Liver (tissue), 9 donors: ENCODE results near the gene TTBK1. TPM values are rescaled to one million over a fixed set of nuclear protein-coding genes. Genes with fewer than 3 reads are reported as not detected.

Experiments
- DNase-seq: peaks from one replicate; pipeline ENCODE4 v3.0.0-alpha.2; 2017; ENCODE audit warnings: low spot score
- H3K27ac ChIP-seq, 2 donors: one replicate each; pipeline ENCODE4 v1.7.0; 2013; ENCODE audit warnings: inconsistent platforms in 2 of 2, low read length in 2 of 2, control low read depth in 1 of 2, low read depth in 1 of 2, mild to moderate bottlenecking in 1 of 2
- H3K27me3 ChIP-seq, 4 donors: one replicate each; pipeline versions ENCODE4 v1.6.1 to v1.7.0; 2013; ENCODE audit warnings: low read length in 3 of 4, inconsistent platforms in 1 of 4, mild to moderate bottlenecking in 1 of 4, moderate library complexity in 1 of 4; ENCODE audit not compliant: control insufficient read depth in 4 of 4, insufficient read depth in 4 of 4
- H3K36me3 ChIP-seq, 4 donors: one replicate each; pipeline versions ENCODE4 v1.6.1 to v1.7.0; 2013; ENCODE audit warnings: low read length in 3 of 4, mild to moderate bottlenecking in 3 of 4, low read depth in 1 of 4, moderate library complexity in 1 of 4; ENCODE audit not compliant: control insufficient read depth in 4 of 4, insufficient read depth in 3 of 4
- H3K4me1 ChIP-seq, 4 donors: one replicate each; pipeline versions ENCODE4 v1.6.1 to v1.7.0; 2013; ENCODE audit warnings: low read length in 3 of 4, mild to moderate bottlenecking in 3 of 4, moderate library complexity in 1 of 4; ENCODE audit not compliant: control insufficient read depth in 4 of 4, insufficient read depth in 4 of 4
- H3K4me3 ChIP-seq, 3 donors: one replicate each; pipeline versions ENCODE4 v1.6.1 to v1.7.0; 2013; ENCODE audit warnings: low read length in 3 of 3, control low read depth in 1 of 3, low read depth in 1 of 3, mild to moderate bottlenecking in 1 of 3
- H3K9ac ChIP-seq, 2 donors: one replicate each; pipeline ENCODE4 v1.7.0; 2013; ENCODE audit warnings: low read length in 2 of 2, mild to moderate bottlenecking in 2 of 2, moderate library complexity in 2 of 2, control low read depth in 1 of 2, low read depth in 1 of 2
- H3K9me3 ChIP-seq, 4 donors: one replicate each; pipeline versions ENCODE4 v1.6.1 to v1.7.0; 2013; ENCODE audit warnings: low read length in 3 of 4; ENCODE audit not compliant: control insufficient read depth in 4 of 4
- EGR1 ChIP-seq, 2 donors: IDR thresholded peaks; 2 replicates each; pipeline ENCODE4 v1.6.1; 2016 to 2018; ENCODE audit warnings: antibody characterized with exemption in 2 of 2, low read depth in 2 of 2
- FOXA1 ChIP-seq: IDR thresholded peaks from 2 replicates; pipeline ENCODE4 v1.6.1; 2016; ENCODE audit warnings: antibody characterized with exemption
- GABPA ChIP-seq, 2 donors: IDR thresholded peaks in 1 of 2; conservative IDR thresholded peaks in 1 of 2; 2 replicates each; pipeline ENCODE4 v1.6.1; 2016; ENCODE audit warnings: antibody characterized with exemption in 2 of 2, mild to moderate bottlenecking in 1 of 2, moderate library complexity in 1 of 2
- HNF4A ChIP-seq, 2 donors: conservative IDR thresholded peaks; 2 replicates each; pipeline ENCODE4 v1.6.1; 2016; ENCODE audit warnings: antibody characterized with exemption in 2 of 2, mild to moderate bottlenecking in 2 of 2
- HNF4G ChIP-seq: IDR thresholded peaks from 2 replicates; pipeline ENCODE4 v1.6.1; 2016; ENCODE audit warnings: antibody characterized with exemption
- JUND ChIP-seq, 2 donors: IDR thresholded peaks; 2 replicates each; pipeline ENCODE4 v1.6.1; 2016; ENCODE audit warnings: antibody characterized with exemption in 2 of 2
- NR2F2 ChIP-seq: IDR thresholded peaks from 2 replicates; pipeline ENCODE4 v1.6.1; 2016; ENCODE audit warnings: antibody characterized with exemption
- RAD21 ChIP-seq, 2 donors: IDR thresholded peaks; 2 replicates each; pipeline ENCODE4 v1.6.1; 2016; ENCODE audit warnings: antibody characterized with exemption in 2 of 2, mild to moderate bottlenecking in 2 of 2
- SP1 ChIP-seq: IDR thresholded peaks from 2 replicates; pipeline ENCODE4 v1.6.1; 2018; ENCODE audit warnings: antibody characterized with exemption, mild to moderate bottlenecking
- TAF1 ChIP-seq: conservative IDR thresholded peaks from 2 replicates; pipeline ENCODE4 v1.6.1; 2016; ENCODE audit warnings: antibody characterized with exemption, mild to moderate bottlenecking
- YY1 ChIP-seq: IDR thresholded peaks from 2 replicates; pipeline ENCODE4 v1.6.1; 2016; ENCODE audit warnings: antibody characterized with exemption, mild to moderate bottlenecking
- WGBS: extraction: QIAGEN DNeasy Blood & Tissue Kit; methylation state at CpG from one replicate; pipeline ENCODE4 v1.1.7; 2013; 5-methylcytosine and 5-hydroxymethylcytosine counted together
- polyA plus RNA-seq, 2 donors: library from polyadenylated mRNA; stranded (reverse) in 1 of 2; unstranded in 1 of 2; fragments of 200-250 nt in 1 of 2; fragments of >200 nt in 1 of 2; fragmentation: Nextera tagmentation in 1 of 2; extraction: Ambion mirVana in 1 of 2; gene quantifications; one replicate each; pipeline versions ENCODE4 v1.2.1 to v1.2.3, GENCODE V29; 2013 to 2015
- total RNA-seq, 2 donors: library from RNA; depleted of rRNA; stranded (reverse); fragments of >200 nt; gene quantifications; one replicate each; pipeline ENCODE4 v1.2.3, GENCODE V29; 2014
- TF ChIP-seq, protein P1 (sequence below): IDR thresholded peaks from 2 replicates; pipeline ENCODE4 v1.6.1; 2016; ENCODE audit warnings: antibody characterized with exemption, mild to moderate bottlenecking
- TF ChIP-seq, protein P2 (sequence below): IDR thresholded peaks from 2 replicates; pipeline ENCODE4 v1.6.1; 2016; ENCODE audit warnings: antibody characterized with exemption
- TF ChIP-seq, protein P3 (sequence below): IDR thresholded peaks from 2 replicates; pipeline ENCODE4 v1.6.1; 2016; ENCODE audit warnings: antibody characterized with exemption
- TF ChIP-seq, protein P4 (sequence below): fragments of 150-350 bp; IDR thresholded peaks from 2 replicates; pipeline ENCODE4 v1.5.1; 2017; ENCODE audit warnings: improper control_type of control experiment, low read depth, low read length; ENCODE audit not compliant: missing input control
- TF ChIP-seq, protein P5 (sequence below): IDR thresholded peaks from 2 replicates; pipeline ENCODE4 v1.6.1; 2016; ENCODE audit warnings: antibody characterized with exemption
- donor health status: healthy.
- donor health status: healthy.
- donor health status: healthy.
- donor health status: healthy.
- donor health status: healthy.

Gene TTBK1
- total and polyA plus RNA-seq, 4 donors, result 0.14 to 1.2 (median 0.44) TPM

DNA sequence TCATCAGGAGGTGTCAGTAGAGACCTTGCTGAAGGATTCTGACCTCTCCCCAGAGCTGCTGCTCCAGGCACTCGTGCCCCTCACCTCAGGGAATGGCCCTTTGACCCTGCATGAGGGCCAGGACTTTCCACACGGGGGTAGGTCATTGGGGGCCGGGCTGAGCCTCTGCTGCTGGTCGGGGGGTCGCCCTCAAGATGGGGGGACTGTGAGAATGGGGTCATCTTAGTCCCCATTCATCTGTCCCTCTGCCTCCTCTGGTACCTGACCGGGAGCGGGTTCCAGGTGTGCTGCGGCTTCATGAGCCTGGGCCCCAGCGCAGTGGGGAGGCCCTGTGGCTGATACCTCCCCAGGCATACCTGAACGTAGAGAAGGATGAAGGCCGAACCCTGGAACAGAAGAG, 29.9 kb upstream of the TTBK1 start (continued):
- TF ChIP-seq, protein P1, sequence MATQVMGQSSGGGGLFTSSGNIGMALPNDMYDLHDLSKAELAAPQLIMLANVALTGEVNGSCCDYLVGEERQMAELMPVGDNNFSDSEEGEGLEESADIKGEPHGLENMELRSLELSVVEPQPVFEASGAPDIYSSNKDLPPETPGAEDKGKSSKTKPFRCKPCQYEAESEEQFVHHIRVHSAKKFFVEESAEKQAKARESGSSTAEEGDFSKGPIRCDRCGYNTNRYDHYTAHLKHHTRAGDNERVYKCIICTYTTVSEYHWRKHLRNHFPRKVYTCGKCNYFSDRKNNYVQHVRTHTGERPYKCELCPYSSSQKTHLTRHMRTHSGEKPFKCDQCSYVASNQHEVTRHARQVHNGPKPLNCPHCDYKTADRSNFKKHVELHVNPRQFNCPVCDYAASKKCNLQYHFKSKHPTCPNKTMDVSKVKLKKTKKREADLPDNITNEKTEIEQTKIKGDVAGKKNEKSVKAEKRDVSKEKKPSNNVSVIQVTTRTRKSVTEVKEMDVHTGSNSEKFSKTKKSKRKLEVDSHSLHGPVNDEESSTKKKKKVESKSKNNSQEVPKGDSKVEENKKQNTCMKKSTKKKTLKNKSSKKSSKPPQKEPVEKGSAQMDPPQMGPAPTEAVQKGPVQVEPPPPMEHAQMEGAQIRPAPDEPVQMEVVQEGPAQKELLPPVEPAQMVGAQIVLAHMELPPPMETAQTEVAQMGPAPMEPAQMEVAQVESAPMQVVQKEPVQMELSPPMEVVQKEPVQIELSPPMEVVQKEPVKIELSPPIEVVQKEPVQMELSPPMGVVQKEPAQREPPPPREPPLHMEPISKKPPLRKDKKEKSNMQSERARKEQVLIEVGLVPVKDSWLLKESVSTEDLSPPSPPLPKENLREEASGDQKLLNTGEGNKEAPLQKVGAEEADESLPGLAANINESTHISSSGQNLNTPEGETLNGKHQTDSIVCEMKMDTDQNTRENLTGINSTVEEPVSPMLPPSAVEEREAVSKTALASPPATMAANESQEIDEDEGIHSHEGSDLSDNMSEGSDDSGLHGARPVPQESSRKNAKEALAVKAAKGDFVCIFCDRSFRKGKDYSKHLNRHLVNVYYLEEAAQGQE, result no peak

DNA sequence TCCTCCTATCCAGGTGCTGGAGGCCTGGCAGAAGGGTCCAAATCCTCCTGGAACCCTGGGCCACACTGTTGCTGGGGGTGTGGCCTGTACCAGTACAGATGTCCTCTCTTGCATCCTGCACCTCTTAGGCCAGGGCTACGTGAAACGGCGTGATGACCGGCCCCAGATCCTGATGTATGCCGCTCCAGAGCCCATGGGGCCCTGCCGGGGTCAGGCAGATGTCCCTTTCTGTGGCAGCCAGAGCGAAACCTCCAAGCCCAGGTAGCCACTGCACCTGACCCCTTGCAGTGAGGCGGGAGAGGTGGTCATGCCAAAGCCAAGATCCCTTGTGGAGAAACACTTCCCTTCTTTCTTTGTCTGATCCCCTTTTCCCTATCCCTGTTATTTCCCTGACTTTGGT, 28.2 kb upstream of the TTBK1 start:
- no peaks in the 10 kb centered on the region for H3K4me1 ChIP-seq
- no peak overlapping the region for H3K4me3 ChIP-seq
- no peaks in the 10 kb centered on the region for H3K9me3 ChIP-seq
- no peak for DNase-seq
- 97% methylated on average over 8 of the region's 8 CpGs for WGBS
- H3K9ac ChIP-seq, result no peak overlapping the region
- TF ChIP-seq, protein P2, sequence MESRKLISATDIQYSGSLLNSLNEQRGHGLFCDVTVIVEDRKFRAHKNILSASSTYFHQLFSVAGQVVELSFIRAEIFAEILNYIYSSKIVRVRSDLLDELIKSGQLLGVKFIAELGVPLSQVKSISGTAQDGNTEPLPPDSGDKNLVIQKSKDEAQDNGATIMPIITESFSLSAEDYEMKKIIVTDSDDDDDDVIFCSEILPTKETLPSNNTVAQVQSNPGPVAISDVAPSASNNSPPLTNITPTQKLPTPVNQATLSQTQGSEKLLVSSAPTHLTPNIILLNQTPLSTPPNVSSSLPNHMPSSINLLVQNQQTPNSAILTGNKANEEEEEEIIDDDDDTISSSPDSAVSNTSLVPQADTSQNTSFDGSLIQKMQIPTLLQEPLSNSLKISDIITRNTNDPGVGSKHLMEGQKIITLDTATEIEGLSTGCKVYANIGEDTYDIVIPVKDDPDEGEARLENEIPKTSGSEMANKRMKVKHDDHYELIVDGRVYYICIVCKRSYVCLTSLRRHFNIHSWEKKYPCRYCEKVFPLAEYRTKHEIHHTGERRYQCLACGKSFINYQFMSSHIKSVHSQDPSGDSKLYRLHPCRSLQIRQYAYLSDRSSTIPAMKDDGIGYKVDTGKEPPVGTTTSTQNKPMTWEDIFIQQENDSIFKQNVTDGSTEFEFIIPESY, result no peak
- no peak for TF ChIP-seq JUND (IDR thresholded peaks at IDR 0.05)
- no peak for TF ChIP-seq FOXA1
- no peak for TF ChIP-seq SP1
- no peak for TF ChIP-seq EGR1 (IDR thresholded peaks at IDR 0.05; ENCODE audit: low read depth in 2 of 2)
- no peak for TF ChIP-seq TAF1
- TF ChIP-seq, protein P3, sequence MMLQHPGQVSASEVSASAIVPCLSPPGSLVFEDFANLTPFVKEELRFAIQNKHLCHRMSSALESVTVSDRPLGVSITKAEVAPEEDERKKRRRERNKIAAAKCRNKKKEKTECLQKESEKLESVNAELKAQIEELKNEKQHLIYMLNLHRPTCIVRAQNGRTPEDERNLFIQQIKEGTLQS, result no peak
- TF ChIP-seq HNF4A (conservative IDR thresholded peaks at IDR 0.05), result no peak
- no peak for TF ChIP-seq NR2F2
- no peak for TF ChIP-seq HNF4G
- TF ChIP-seq GABPA (IDR thresholded peaks at IDR 0.05 in 1 of 2, conservative IDR thresholded peaks at IDR 0.05 in 1 of 2), result no peak
- TF ChIP-seq YY1, result no peak
- TF ChIP-seq RAD21 (IDR thresholded peaks at IDR 0.05), result no peak
- TF ChIP-seq, protein P1, result no peak
- TF ChIP-seq, protein P4, sequence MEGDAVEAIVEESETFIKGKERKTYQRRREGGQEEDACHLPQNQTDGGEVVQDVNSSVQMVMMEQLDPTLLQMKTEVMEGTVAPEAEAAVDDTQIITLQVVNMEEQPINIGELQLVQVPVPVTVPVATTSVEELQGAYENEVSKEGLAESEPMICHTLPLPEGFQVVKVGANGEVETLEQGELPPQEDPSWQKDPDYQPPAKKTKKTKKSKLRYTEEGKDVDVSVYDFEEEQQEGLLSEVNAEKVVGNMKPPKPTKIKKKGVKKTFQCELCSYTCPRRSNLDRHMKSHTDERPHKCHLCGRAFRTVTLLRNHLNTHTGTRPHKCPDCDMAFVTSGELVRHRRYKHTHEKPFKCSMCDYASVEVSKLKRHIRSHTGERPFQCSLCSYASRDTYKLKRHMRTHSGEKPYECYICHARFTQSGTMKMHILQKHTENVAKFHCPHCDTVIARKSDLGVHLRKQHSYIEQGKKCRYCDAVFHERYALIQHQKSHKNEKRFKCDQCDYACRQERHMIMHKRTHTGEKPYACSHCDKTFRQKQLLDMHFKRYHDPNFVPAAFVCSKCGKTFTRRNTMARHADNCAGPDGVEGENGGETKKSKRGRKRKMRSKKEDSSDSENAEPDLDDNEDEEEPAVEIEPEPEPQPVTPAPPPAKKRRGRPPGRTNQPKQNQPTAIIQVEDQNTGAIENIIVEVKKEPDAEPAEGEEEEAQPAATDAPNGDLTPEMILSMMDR, result no peak
- TF ChIP-seq, protein P5, sequence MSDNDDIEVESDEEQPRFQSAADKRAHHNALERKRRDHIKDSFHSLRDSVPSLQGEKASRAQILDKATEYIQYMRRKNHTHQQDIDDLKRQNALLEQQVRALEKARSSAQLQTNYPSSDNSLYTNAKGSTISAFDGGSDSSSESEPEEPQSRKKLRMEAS, result no peak
- H3K36me3 ChIP-seq, result peaks cover 3 to 27% (median 6%) of the 10 kb centered on the region in 4 donors
- no peak overlapping the region for H3K27ac ChIP-seq
- H3K27me3 ChIP-seq, result no peaks in the 10 kb centered on the region
